CD4-positive, alpha-beta T cell (primary cell): ENCODE data around the gene ZNF500. TPM values are rescaled to one million over a fixed set of nuclear protein-coding genes. Genes with fewer than 3 reads are reported as not detected.

Experiments
- ATAC-seq: fragments of 200-7000 bp; cut with Tn5 transposase; one replicate; pipeline ENCODE4 v1.10.0; 2022; ENCODE audit warnings: mild to moderate bottlenecking; ENCODE audit not compliant: poor library complexity
- CTCF ChIA-PET: fragments of 350-600 bp; sonication (Branson Sonifier 250); formaldehyde crosslinking; loops from one replicate; lab custom pipeline; 2021; ENCODE audit warnings: antibody characterized with exemption, inconsistent platforms; lab: Charles Lee
- POLR2A ChIA-PET: fragments of 350-600 bp; sonication (Branson Sonifier 250); formaldehyde crosslinking; loops from one replicate; lab custom pipeline; 2021; ENCODE audit warnings: antibody characterized with exemption, inconsistent platforms; lab: Charles Lee
- DNase-seq, 14 experiments: peaks; one replicate each; pipeline ENCODE4 v3.0.0-alpha.2; 2013 to 2020; ENCODE audit warnings: mixed read lengths in 2 of 14
- H3K27ac ChIP-seq, 2 donors: one replicate each; pipeline versions ENCODE4 v1.5.1 to v1.7.0; 2013; ENCODE audit warnings: low read length in 2 of 2, low read depth in 1 of 2, mild to moderate bottlenecking in 1 of 2
- H3K27me3 ChIP-seq, 2 experiments: 1 replicate in 1 of 2; 2 replicates in 1 of 2; pipeline versions ENCODE4 v1.6.1 to v1.7.0; 2013; ENCODE audit warnings: low read length in 2 of 2, control low read depth in 1 of 2, mild to moderate bottlenecking in 1 of 2, moderate library complexity in 1 of 2; ENCODE audit not compliant: insufficient read depth in 2 of 2, control insufficient read depth in 1 of 2
- H3K36me3 ChIP-seq: one replicate; pipeline ENCODE4 v1.6.1; 2013; ENCODE audit warnings: low read length, control low read depth; ENCODE audit not compliant: insufficient read depth
- H3K4me1 ChIP-seq: one replicate; pipeline ENCODE4 v1.6.1; 2013; ENCODE audit warnings: low read length, control low read depth; ENCODE audit not compliant: insufficient read depth
- H3K4me3 ChIP-seq: one replicate; pipeline ENCODE4 v1.5.1; 2013; ENCODE audit warnings: mild to moderate bottlenecking, low read length, moderate library complexity
- H3K9me3 ChIP-seq, 2 experiments: 1 replicate in 1 of 2; 2 replicates in 1 of 2; pipeline versions ENCODE4 v1.6.1 to v1.7.0; 2013; ENCODE audit warnings: low read length in 2 of 2, mild to moderate bottlenecking in 2 of 2, control low read depth in 1 of 2, moderate library complexity in 1 of 2; ENCODE audit not compliant: control insufficient read depth in 1 of 2, insufficient read depth in 1 of 2
- H3K27ac Mint-ChIP-seq: one replicate; pipeline ENCODE4 v1.8.0; 2020; ENCODE audit warnings: mixed read lengths
- H3K27me3 Mint-ChIP-seq: one replicate; pipeline ENCODE4 v1.8.0; 2021; ENCODE audit warnings: mixed read lengths
- H3K36me3 Mint-ChIP-seq: one replicate; pipeline ENCODE4 v1.8.0; 2021; ENCODE audit warnings: low read depth, mixed read lengths
- H3K4me1 Mint-ChIP-seq: one replicate; pipeline ENCODE4 v1.8.0; 2021; ENCODE audit warnings: low read depth, mixed read lengths
- H3K4me3 Mint-ChIP-seq: one replicate; pipeline ENCODE4 v1.8.0; 2020; ENCODE audit warnings: mild to moderate bottlenecking, mixed read lengths
- H3K9me3 Mint-ChIP-seq: one replicate; pipeline ENCODE4 v1.8.0; 2020; ENCODE audit warnings: mixed read lengths
- CTCF ChIP-seq: fragments of 200-600 bp; IDR thresholded peaks from one replicate; pipeline ENCODE4 v1.8.0; 2022; ENCODE audit warnings: antibody characterized with exemption, mild to moderate bottlenecking
- intact Hi-C, 2 experiments: fragments of 100-400 bp; cut with DNase I in 1 of 2; cut with micrococcal nuclease in 1 of 2; formaldehyde crosslinking; loops; one replicate each; pipeline versions ENCODE4 v1.15.1 to v1.9.0; 2023 to 2025; cut with DNase I, micrococcal nuclease
- total RNA-seq, 174 experiments: library from RNA in 2 of 174; stranded (reverse) in 2 of 174; gene quantifications; one replicate each; pipeline ENCODE4 v1.2.3 and lab custom pipeline; 2021 to 2026

Gene ZNF500
- total RNA-seq, 2 experiments from 2014 or later, result 11.8 to 12.4 TPM

DNA sequence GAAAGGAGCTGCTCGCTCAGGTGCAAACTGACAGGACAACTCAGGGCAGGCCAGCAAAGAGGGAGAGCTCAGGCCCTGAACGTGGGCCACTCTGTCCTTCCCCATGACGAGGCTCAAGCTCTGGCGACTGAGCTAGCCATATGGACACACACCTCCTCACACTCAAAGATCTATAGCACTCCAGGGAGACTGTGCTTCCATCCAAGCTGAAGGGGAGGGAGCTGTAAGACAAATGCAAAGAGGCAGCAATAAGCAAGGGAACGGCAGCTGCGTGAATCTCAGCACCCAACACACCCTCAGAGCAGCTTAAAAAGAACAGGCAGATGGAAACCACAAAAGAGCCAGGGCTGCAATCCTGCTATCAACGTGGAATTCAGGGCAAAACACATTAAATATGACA is 60.1 kb downstream of the ZNF500 start:
- Histone ChIP-seq H3K4me1 (peaks cover 2% of the 10 kb centered on the region), H3K27me3 (no peaks in the 10 kb centered on the region), H3K36me3 (peaks cover 40% of the 10 kb centered on the region), H3K9me3 (no peaks in the 10 kb centered on the region), H3K4me3 (no peak overlapping the region), H3K27ac (no peak overlapping the region)
- intact Hi-C loops, result no loop called here
- no peaks in the 10 kb centered on the region for H3K9me3 Mint-ChIP-seq
- peaks cover 4% of the 10 kb centered on the region for H3K4me1 Mint-ChIP-seq
- ChIA-PET POLR2A (no interaction called here), CTCF (no interaction called here)
- peaks cover 52% of the 10 kb centered on the region for H3K36me3 Mint-ChIP-seq
- DNase-seq (no peak), ATAC-seq (no peak)
- no peak overlapping the region for H3K4me3 Mint-ChIP-seq
- H3K27ac Mint-ChIP-seq, result no peak overlapping the region
- no peaks in the 10 kb centered on the region for H3K27me3 Mint-ChIP-seq
- TF ChIP-seq CTCF, result no peak

DNA sequence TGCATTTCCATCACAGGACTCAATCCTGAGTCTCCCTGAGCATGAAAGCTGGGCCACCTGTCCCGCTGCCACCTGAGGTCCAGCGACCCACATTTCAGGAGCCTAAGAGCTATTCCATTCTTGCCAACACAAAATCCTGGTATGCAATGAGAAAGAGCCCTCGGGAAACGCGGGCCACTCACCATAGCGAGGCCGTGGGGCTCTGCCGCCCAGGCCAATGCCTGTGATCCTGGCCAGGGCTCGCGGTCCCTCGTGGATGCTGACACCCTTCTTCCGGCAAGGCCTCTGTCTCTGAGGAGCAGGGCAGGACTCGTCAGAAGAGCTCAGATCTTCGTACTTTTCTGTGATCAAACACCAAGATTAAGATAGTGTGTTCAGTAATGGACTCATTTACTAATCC is 62.0 kb downstream of the ZNF500 start:
- CTCF ChIA-PET, result no interaction called here
- TF ChIP-seq CTCF, result no peak
- H3K4me3 Mint-ChIP-seq, result no peak overlapping the region
- POLR2A ChIA-PET, result no interaction called here
- intact Hi-C loops, result no loop called here
- no peaks in the 10 kb centered on the region for H3K9me3 Mint-ChIP-seq
- no peaks in the 10 kb centered on the region for H3K27me3 Mint-ChIP-seq
- Histone ChIP-seq H3K27ac (no peak overlapping the region), H3K4me1 (peaks cover 7% of the 10 kb centered on the region), H3K4me3 (no peak overlapping the region), H3K36me3 (peaks cover 48% of the 10 kb centered on the region), H3K9me3 (no peaks in the 10 kb centered on the region), H3K27me3 (no peaks in the 10 kb centered on the region)
- H3K36me3 Mint-ChIP-seq, result peaks cover 52% of the 10 kb centered on the region
- no peak for ATAC-seq
- no peaks in the 10 kb centered on the region for H3K4me1 Mint-ChIP-seq
- no peak overlapping the region for H3K27ac Mint-ChIP-seq
- DNase-seq, result no peak

DNA sequence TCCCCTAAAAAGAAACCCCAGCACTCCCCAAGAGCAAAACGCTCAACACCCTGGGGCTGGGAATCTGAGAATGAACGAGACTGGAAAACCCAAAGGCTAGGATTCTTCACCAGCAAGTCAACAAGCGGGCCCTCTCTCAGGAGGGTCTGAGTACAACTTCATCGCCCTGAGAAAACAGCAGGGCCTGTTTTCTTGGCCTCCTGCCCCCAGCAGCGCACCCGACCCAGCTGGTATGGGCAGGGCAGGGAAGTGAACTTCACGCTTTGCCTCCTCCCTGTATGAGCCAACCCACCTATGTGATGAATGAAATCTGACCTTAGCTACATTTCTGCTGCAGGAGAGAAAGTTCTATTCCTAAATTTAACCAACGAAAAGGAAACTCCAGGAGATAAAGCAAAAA is 62.5 kb downstream of the ZNF500 start:
- no peaks in the 10 kb centered on the region for H3K27me3 Mint-ChIP-seq
- no peak overlapping the region for H3K27ac Mint-ChIP-seq
- no peaks in the 10 kb centered on the region for H3K9me3 ChIP-seq
- intact Hi-C loops, result no loop called here
- peaks cover 48% of the 10 kb centered on the region for H3K36me3 ChIP-seq
- no peaks in the 10 kb centered on the region for H3K4me1 Mint-ChIP-seq
- no peak overlapping the region for H3K4me3 Mint-ChIP-seq
- ChIA-PET CTCF (no interaction called here), POLR2A (no interaction called here)
- DNase-seq (no peak), ATAC-seq (no peak)
- peaks cover 7% of the 10 kb centered on the region for H3K4me1 ChIP-seq
- H3K4me3 ChIP-seq, result no peak overlapping the region
- H3K9me3 Mint-ChIP-seq, result no peaks in the 10 kb centered on the region
- H3K36me3 Mint-ChIP-seq, result peaks cover 52% of the 10 kb centered on the region
- no peak overlapping the region for H3K27ac ChIP-seq
- no peaks in the 10 kb centered on the region for H3K27me3 ChIP-seq
- no peak for TF ChIP-seq CTCF
